CD14-positive monocyte (primary cell): Measurements from ENCODE around the gene VWA5A. TPM values are rescaled to one million over a fixed set of nuclear protein-coding genes. Genes with fewer than 3 reads are reported as not detected.

Source experiments
- DNase-seq, 3 donors: peaks; one replicate each; pipeline ENCODE4 v3.0.0-alpha.2; 2011 to 2022
- H2AFZ ChIP-seq: 2 replicates; pipeline ENCODE4 v1.6.0; 2012; ENCODE audit warnings: mild to moderate bottlenecking, low read depth, low read length, inconsistent platforms; ENCODE audit not compliant: insufficient read depth, poor library complexity, severe bottlenecking
- H3K27ac ChIP-seq, 2 donors: 1 replicate in 1 of 2; 2 replicates in 1 of 2; pipeline ENCODE4 v1.5.1; 2012 to 2013; ENCODE audit warnings: low read length in 2 of 2, control low read depth in 1 of 2, inconsistent platforms in 1 of 2, low read depth in 1 of 2, mild to moderate bottlenecking in 1 of 2
- H3K27me3 ChIP-seq, 2 donors: one replicate each; pipeline versions ENCODE4 v1.6.0 to v1.6.1; 2011 to 2013; ENCODE audit warnings: low read length in 2 of 2; ENCODE audit not compliant: control insufficient read depth in 2 of 2, insufficient read depth in 2 of 2
- H3K36me3 ChIP-seq, 2 donors: replicated peaks in 1 of 2; 1 replicate in 1 of 2; 2 replicates in 1 of 2; pipeline versions ENCODE4 v1.5.1 to v1.6.1; 2012 to 2013; ENCODE audit warnings: low read length in 2 of 2, control low read depth in 1 of 2, inconsistent platforms in 1 of 2, mild to moderate bottlenecking in 1 of 2; ENCODE audit not compliant: insufficient read depth in 2 of 2, control insufficient read depth in 1 of 2
- H3K4me1 ChIP-seq, 2 donors: 1 replicate in 1 of 2; 2 replicates in 1 of 2; pipeline versions ENCODE4 v1.5.1 to v1.6.1; 2012 to 2013; ENCODE audit warnings: low read length in 2 of 2, control low read depth in 1 of 2, inconsistent platforms in 1 of 2, mild to moderate bottlenecking in 1 of 2, moderate library complexity in 1 of 2; ENCODE audit not compliant: insufficient read depth in 2 of 2, control insufficient read depth in 1 of 2
- H3K4me2 ChIP-seq: replicated peaks from 2 replicates; pipeline ENCODE3; 2012; ENCODE audit warnings: low read length, moderate library complexity, mild to moderate bottlenecking; ENCODE audit not compliant: poor library complexity, severe bottlenecking; ENCODE audit errors: extremely low read depth
- H3K4me3 ChIP-seq, 3 experiments: fragments of 200-600 bp in 1 of 3; sonication (generic) in 1 of 3; replicated peaks in 1 of 3; 1 replicate in 2 of 3; 2 replicates in 1 of 3; pipeline ENCODE4 v1.5.1; 2011 to 2013; ENCODE audit warnings: low read length in 3 of 3, mild to moderate bottlenecking in 3 of 3, control low read depth in 2 of 3, low read depth in 2 of 3, inconsistent platforms in 1 of 3, moderate library complexity in 1 of 3
- H3K79me2 ChIP-seq: 2 replicates; pipeline ENCODE4 v1.6.0; 2012; ENCODE audit warnings: mild to moderate bottlenecking, control low read depth, inconsistent platforms, low read length, moderate library complexity; ENCODE audit not compliant: insufficient read depth
- H3K9ac ChIP-seq: 2 replicates; pipeline ENCODE4 v1.6.0; 2017; ENCODE audit warnings: low read length, mild to moderate bottlenecking; ENCODE audit not compliant: insufficient read depth, poor library complexity, severe bottlenecking
- H3K9me3 ChIP-seq, 2 donors: replicated peaks in 1 of 2; 1 replicate in 1 of 2; 2 replicates in 1 of 2; pipeline versions ENCODE4 v1.5.1 to v1.6.1; 2012 to 2013; ENCODE audit warnings: low read length in 2 of 2, control low read depth in 1 of 2; ENCODE audit not compliant: control insufficient read depth in 1 of 2, insufficient read depth in 1 of 2
- H4K20me1 ChIP-seq: 2 replicates; pipeline ENCODE4 v1.6.0; 2012; ENCODE audit warnings: mild to moderate bottlenecking, low read length, control low read depth, moderate library complexity; ENCODE audit not compliant: insufficient read depth
- H3K27ac Mint-ChIP-seq, 7 donors: one replicate each; pipeline ENCODE4 v1.8.0; 2020; ENCODE audit warnings: mild to moderate bottlenecking in 7 of 7, mixed read lengths in 7 of 7, moderate library complexity in 6 of 7, inconsistent platforms in 2 of 7
- H3K27me3 Mint-ChIP-seq, 3 donors: one replicate each; pipeline ENCODE4 v1.8.0; 2021 to 2022; ENCODE audit warnings: low read depth in 3 of 3, mild to moderate bottlenecking in 3 of 3, mixed read lengths in 3 of 3, moderate library complexity in 3 of 3, inconsistent platforms in 1 of 3
- H3K36me3 Mint-ChIP-seq, 2 donors: one replicate each; pipeline ENCODE4 v1.8.0; 2020; ENCODE audit warnings: mixed read lengths in 2 of 2, inconsistent platforms in 1 of 2, mild to moderate bottlenecking in 1 of 2
- H3K4me1 Mint-ChIP-seq: one replicate; pipeline ENCODE4 v1.8.0; 2020; ENCODE audit warnings: mild to moderate bottlenecking, mixed read lengths
- H3K4me3 Mint-ChIP-seq, 2 donors: one replicate each; pipeline ENCODE4 v1.8.0; 2020; ENCODE audit warnings: mild to moderate bottlenecking in 2 of 2, mixed read lengths in 2 of 2, moderate library complexity in 1 of 2
- H3K9me3 Mint-ChIP-seq, 7 donors: one replicate each; pipeline ENCODE4 v1.8.0; 2020 to 2022; ENCODE audit warnings: mixed read lengths in 7 of 7, mild to moderate bottlenecking in 6 of 7, moderate library complexity in 6 of 7, inconsistent platforms in 2 of 7
- WGBS: methylation state at CpG from one replicate; pipeline ENCODE4 v1.1.5; 2013; ENCODE audit warnings: missing lambda C conversion rate; ENCODE audit not compliant: insufficient coverage; 5-methylcytosine and 5-hydroxymethylcytosine counted together
- intact Hi-C, 2 donors: fragments of 100-400 bp; cut with micrococcal nuclease; formaldehyde crosslinking; loops; one replicate each; pipeline versions ENCODE4 v1.15.0 to v1.15.1; 2023
- polyA plus RNA-seq, 3 donors: library from polyadenylated mRNA; depleted of rRNA in 1 of 3; unstranded in 2 of 3; stranded (reverse) in 1 of 3; fragments of 300-500 nt in 2 of 3; fragments of >200 nt in 1 of 3; fragmentation: Illumina TruSeq in 2 of 3; gene quantifications; 1 replicate in 2 of 3; 2 replicates in 1 of 3; pipeline ENCODE4 v1.2.3, GENCODE V29; 2012 to 2021
- TF ChIP-seq, protein P1 (sequence below): fragments of 200-600 bp; IDR thresholded peaks from one replicate; pipeline ENCODE4 v1.8.0; 2022; ENCODE audit warnings: antibody characterized with exemption, mild to moderate bottlenecking

VWA5A gene
- polyA plus RNA-seq, 3 donors = 7.6 to 11.2 (median 8.8) TPM

DNA sequence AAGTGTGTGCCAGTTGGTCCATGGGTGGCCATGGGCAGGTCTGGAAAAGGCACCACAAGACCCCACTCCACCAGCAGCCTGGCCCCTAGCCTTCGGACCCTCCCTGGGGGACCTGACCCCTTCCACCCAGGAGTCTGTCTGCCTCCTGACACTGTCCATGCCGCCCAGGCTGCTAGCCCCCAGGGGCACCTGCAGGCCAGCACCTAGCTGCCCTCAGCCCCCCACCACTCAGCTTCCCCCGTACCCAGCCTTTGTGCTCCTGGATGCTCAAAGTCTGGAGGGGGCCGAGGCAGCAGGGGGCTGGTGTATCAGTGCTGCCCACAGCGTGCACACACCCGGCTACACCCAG, 39.8 kb upstream of the VWA5A start:
- no peaks in the 10 kb centered on the region for H3K27me3 ChIP-seq
- Mint-ChIP-seq H3K27ac (no peak overlapping the region), H3K9me3 (peaks cover 0 to 2% (median 0%) of the 10 kb centered on the region in 7 donors), H3K4me1 (peaks cover 27% of the 10 kb centered on the region), H3K27me3 (peaks cover 0 to 4% (median 4%) of the 10 kb centered on the region in 3 donors), H3K4me3 (peak overlapping the region; percentile 80 to 90), H3K36me3 (no peaks in the 10 kb centered on the region)
- H3K9ac ChIP-seq = peak overlapping the region; percentile 61
- H3K4me2 ChIP-seq = peak overlapping the region; percentile 89
- H3K36me3 ChIP-seq = no peaks in the 10 kb centered on the region
- no peaks in the 10 kb centered on the region for H3K79me2 ChIP-seq
- H3K9me3 ChIP-seq = no peaks in the 10 kb centered on the region
- peak overlapping the region; percentile 95 for H2AFZ ChIP-seq
- peaks cover 22 to 29% of the 10 kb centered on the region in 2 donors for H3K4me1 ChIP-seq
- intact Hi-C loops = loop anchor here (10.0 kb wide), 3 partner anchors 199 to 509 kb away; no protein-coding TSS in a partner anchor
- TF ChIP-seq, protein P1, sequence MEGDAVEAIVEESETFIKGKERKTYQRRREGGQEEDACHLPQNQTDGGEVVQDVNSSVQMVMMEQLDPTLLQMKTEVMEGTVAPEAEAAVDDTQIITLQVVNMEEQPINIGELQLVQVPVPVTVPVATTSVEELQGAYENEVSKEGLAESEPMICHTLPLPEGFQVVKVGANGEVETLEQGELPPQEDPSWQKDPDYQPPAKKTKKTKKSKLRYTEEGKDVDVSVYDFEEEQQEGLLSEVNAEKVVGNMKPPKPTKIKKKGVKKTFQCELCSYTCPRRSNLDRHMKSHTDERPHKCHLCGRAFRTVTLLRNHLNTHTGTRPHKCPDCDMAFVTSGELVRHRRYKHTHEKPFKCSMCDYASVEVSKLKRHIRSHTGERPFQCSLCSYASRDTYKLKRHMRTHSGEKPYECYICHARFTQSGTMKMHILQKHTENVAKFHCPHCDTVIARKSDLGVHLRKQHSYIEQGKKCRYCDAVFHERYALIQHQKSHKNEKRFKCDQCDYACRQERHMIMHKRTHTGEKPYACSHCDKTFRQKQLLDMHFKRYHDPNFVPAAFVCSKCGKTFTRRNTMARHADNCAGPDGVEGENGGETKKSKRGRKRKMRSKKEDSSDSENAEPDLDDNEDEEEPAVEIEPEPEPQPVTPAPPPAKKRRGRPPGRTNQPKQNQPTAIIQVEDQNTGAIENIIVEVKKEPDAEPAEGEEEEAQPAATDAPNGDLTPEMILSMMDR = no peak
- 93% methylated on average over 4 of the region's 6 CpGs for WGBS
- H3K27ac ChIP-seq = no peak overlapping the region
- peak overlapping the region in 1 of 3 experiments; percentile 75 for H3K4me3 ChIP-seq
- no peak for DNase-seq
- H4K20me1 ChIP-seq = no peaks in the 10 kb centered on the region

DNA sequence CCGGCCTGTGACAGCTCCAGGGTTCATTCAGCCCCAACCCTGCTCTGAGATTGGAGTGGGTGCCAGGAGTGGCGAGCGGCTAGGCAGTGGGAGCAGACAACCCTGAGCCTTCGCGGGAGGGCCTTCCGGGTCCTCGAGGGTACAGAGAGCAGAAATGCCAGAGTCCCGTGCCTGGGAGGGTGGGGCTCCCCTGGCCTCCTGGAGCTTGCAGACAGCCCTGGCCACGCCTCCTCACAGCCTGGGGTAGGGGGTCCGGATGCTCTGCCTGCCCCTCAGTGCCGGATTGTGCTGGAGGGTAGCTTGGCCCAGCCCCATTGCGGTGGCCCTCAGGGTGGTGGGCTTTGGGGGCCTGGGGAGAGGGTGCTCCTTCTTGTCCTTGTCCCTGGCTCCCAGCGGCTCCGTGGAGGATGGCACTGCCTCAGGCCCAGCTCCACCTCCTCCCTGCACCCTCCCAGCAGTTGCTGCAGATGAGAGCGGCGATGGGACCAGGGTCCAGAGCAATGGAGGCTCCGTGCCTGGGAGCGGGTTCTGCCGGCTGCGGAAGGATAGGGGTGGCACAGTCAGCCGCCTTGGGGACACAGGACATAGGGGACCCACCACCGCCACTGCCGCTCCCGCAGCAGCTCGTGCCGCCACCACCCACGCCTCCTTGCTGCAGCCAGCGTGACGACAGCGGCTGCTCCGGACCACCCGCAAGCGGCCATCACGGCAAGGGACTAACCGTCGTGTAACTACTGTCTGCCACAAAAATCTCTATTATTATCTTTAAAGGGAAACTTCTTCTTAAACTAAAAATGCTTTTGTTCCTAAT, 39.2 kb upstream of the VWA5A start:
- Mint-ChIP-seq H3K27ac (peak overlapping the region in 3 of 7 donors; percentile 46 to 75 (median 55)), H3K4me1 (peaks cover 22% of the 10 kb centered on the region), H3K36me3 (no peaks in the 10 kb centered on the region), H3K27me3 (peaks cover 0 to 4% (median 4%) of the 10 kb centered on the region in 3 donors), H3K9me3 (peaks cover 0 to 2% (median 0%) of the 10 kb centered on the region in 7 donors), H3K4me3 (peak overlapping the region; percentile 80 to 90)
- Histone ChIP-seq H2AFZ (peak overlapping the region; percentile 95), H3K36me3 (no peaks in the 10 kb centered on the region), H3K9me3 (no peaks in the 10 kb centered on the region), H3K4me1 (peaks cover 17 to 23% of the 10 kb centered on the region in 2 donors), H3K4me3 (peak overlapping the region; percentile 41 to 75 (median 54)), H3K27me3 (no peaks in the 10 kb centered on the region), H3K9ac (peak overlapping the region; percentile 61), H3K79me2 (no peaks in the 10 kb centered on the region), H3K27ac (peak overlapping the region in 1 of 2 donors; percentile 33), H3K4me2 (peak overlapping the region; percentile 89), H4K20me1 (no peaks in the 10 kb centered on the region)
- peak; percentile 21 to 46 (median 26) for DNase-seq
- WGBS = 12% methylated on average over 31 of the region's 36 CpGs
- intact Hi-C loops = loop anchor here (10.0 kb wide), 3 partner anchors 199 to 509 kb away; no protein-coding TSS in a partner anchor
- TF ChIP-seq, protein P1 = no peak
